Mesothelial cell of epicardium (in vitro differentiated cells): Measurements from ENCODE around the gene CPEB2. TPM values are rescaled to one million over a fixed set of nuclear protein-coding genes. Genes with fewer than 3 reads are reported as not detected.

Source experiments
- DNase-seq, 2 experiments: peaks; one replicate each; pipeline ENCODE4 v3.0.0; 2021; ENCODE audit warnings: low spot score in 2 of 2; ENCODE audit not compliant: unreplicated experiment in 2 of 2
- H3K27ac Mint-ChIP-seq: 2 replicates; pipeline ENCODE4 v1.8.0; 2021; ENCODE audit warnings: mixed read lengths
- H3K27me3 Mint-ChIP-seq: 2 replicates; pipeline ENCODE4 v1.8.0; 2021; ENCODE audit warnings: low read depth, mixed read lengths
- H3K36me3 Mint-ChIP-seq: 2 replicates; pipeline ENCODE4 v1.8.0; 2021; ENCODE audit warnings: mixed read lengths
- H3K4me1 Mint-ChIP-seq: 2 replicates; pipeline ENCODE4 v1.8.0; 2021; ENCODE audit warnings: mixed read lengths
- H3K4me3 Mint-ChIP-seq: 2 replicates; pipeline ENCODE4 v1.8.0; 2021; ENCODE audit warnings: mild to moderate bottlenecking, moderate library complexity, mixed read lengths
- H3K9me3 Mint-ChIP-seq: 2 replicates; pipeline ENCODE4 v1.8.0; 2021; ENCODE audit warnings: mixed read lengths
- CTCF ChIP-seq: fragments of 200-600 bp; sonication (generic); IDR thresholded peaks from one replicate; pipeline ENCODE4 v1.5.0; 2021; ENCODE audit warnings: antibody characterized with exemption; ENCODE audit not compliant: unreplicated experiment
- total RNA-seq: library from RNA; stranded (reverse); gene quantifications from 3 replicates; pipeline ENCODE4 v1.2.1, GENCODE V29; 2021

CPEB2 gene
- total RNA-seq, 1 donor from 2014 or later = 4.1 TPM

GRCh38 chr4:15011166-15011565 is 8.9 kb downstream of the CPEB2 start:
- Mint-ChIP-seq H3K36me3 (no peaks in the 10 kb centered on the region), H3K4me1 (no peaks in the 10 kb centered on the region), H3K27me3 (peaks cover 5% of the 10 kb centered on the region), H3K9me3 (no peaks in the 10 kb centered on the region), H3K27ac (no peak overlapping the region), H3K4me3 (no peak overlapping the region)
- no peak for TF ChIP-seq CTCF
- DNase-seq = no peak

GRCh38 chr4:15012017-15012788 is 9.9 kb downstream of the CPEB2 start:
- no peaks in the 10 kb centered on the region for H3K4me1 Mint-ChIP-seq
- no peak overlapping the region for H3K4me3 Mint-ChIP-seq
- TF ChIP-seq CTCF = no peak

GRCh38 chr4:15013585-15013984 is 11.3 kb downstream of the CPEB2 start:
- no peaks in the 10 kb centered on the region for H3K9me3 Mint-ChIP-seq
- DNase-seq = no peak
- H3K4me1 Mint-ChIP-seq = peaks cover under 1% of the 10 kb centered on the region
- H3K27ac Mint-ChIP-seq = no peak overlapping the region
- TF ChIP-seq CTCF = no peak
- H3K27me3 Mint-ChIP-seq = no peaks in the 10 kb centered on the region
- H3K4me3 Mint-ChIP-seq = no peak overlapping the region
- no peaks in the 10 kb centered on the region for H3K36me3 Mint-ChIP-seq

More at GRCh38 chr4:15012017-15012788, 9.9 kb downstream of the CPEB2 start:
- Mint-ChIP-seq H3K27me3 (peaks cover 1% of the 10 kb centered on the region), H3K9me3 (no peaks in the 10 kb centered on the region), H3K36me3 (no peaks in the 10 kb centered on the region), H3K27ac (no peak overlapping the region)
- DNase-seq = no peak

- Mint-ChIP-seq H3K36me3 (no peaks in the 10 kb centered on the region), H3K27me3 (no peaks in the 10 kb centered on the region), H3K9me3 (no peaks in the 10 kb centered on the region), H3K4me1 (peaks cover 2% of the 10 kb centered on the region), H3K4me3 (no peak overlapping the region), H3K27ac (no peak overlapping the region)
- DNase-seq = no peak
- TF ChIP-seq CTCF = no peak
Measured at GRCh38 chr4:15015170-15015569, 12.9 kb downstream of the CPEB2 start.

- no peak overlapping the region for H3K27ac Mint-ChIP-seq
- no peak for TF ChIP-seq CTCF
- H3K4me1 Mint-ChIP-seq = peaks cover 2% of the 10 kb centered on the region
- no peaks in the 10 kb centered on the region for H3K36me3 Mint-ChIP-seq
- no peak overlapping the region for H3K4me3 Mint-ChIP-seq
- H3K9me3 Mint-ChIP-seq = no peaks in the 10 kb centered on the region
- DNase-seq = no peak
- no peaks in the 10 kb centered on the region for H3K27me3 Mint-ChIP-seq
Measured at GRCh38 chr4:15018361-15018760, 16.1 kb downstream of the CPEB2 start.
